C4-2B (cell line): ENCODE data around the gene PLXNA4.

ENCODE experiments used
- H3K27ac ChIP-seq: fragments of 450-650 bp; 2 replicates; pipeline ENCODE4 v1.5.1; 2017
- ZFX ChIP-seq: fragments of 450-650 bp; IDR thresholded peaks from 2 replicates; pipeline ENCODE4 v1.6.1; 2017
- TF ChIP-seq, protein P1 (sequence below): fragments of 450-650 bp; conservative IDR thresholded peaks from 2 replicates; pipeline ENCODE4 v1.5.1; 2017; ENCODE audit warnings: mild to moderate bottlenecking

The PLXNA4 gene

DNA sequence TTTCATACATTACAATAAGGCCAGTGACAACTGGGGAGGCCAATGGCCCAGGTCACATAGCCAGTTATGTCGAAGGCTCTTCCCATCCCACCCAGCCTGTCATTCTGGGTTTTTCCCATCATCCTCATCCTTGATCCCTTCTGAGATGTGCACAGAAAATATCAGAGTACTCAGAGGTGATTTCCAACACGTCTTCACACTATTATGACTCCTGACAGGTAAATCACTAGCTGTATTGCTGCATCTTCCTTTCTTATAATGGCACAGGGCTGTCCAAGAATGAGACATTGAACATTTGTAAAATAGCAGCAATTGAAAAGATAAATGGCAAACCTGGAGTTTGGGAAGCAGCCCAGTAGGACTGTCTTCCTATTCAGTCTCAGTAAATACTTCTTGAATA is 159.9 kb downstream of the PLXNA4 start:
- TF ChIP-seq, protein P1, sequence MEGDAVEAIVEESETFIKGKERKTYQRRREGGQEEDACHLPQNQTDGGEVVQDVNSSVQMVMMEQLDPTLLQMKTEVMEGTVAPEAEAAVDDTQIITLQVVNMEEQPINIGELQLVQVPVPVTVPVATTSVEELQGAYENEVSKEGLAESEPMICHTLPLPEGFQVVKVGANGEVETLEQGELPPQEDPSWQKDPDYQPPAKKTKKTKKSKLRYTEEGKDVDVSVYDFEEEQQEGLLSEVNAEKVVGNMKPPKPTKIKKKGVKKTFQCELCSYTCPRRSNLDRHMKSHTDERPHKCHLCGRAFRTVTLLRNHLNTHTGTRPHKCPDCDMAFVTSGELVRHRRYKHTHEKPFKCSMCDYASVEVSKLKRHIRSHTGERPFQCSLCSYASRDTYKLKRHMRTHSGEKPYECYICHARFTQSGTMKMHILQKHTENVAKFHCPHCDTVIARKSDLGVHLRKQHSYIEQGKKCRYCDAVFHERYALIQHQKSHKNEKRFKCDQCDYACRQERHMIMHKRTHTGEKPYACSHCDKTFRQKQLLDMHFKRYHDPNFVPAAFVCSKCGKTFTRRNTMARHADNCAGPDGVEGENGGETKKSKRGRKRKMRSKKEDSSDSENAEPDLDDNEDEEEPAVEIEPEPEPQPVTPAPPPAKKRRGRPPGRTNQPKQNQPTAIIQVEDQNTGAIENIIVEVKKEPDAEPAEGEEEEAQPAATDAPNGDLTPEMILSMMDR, result no peak
- TF ChIP-seq ZFX, result no peak
- no peak overlapping the region for H3K27ac ChIP-seq

DNA sequence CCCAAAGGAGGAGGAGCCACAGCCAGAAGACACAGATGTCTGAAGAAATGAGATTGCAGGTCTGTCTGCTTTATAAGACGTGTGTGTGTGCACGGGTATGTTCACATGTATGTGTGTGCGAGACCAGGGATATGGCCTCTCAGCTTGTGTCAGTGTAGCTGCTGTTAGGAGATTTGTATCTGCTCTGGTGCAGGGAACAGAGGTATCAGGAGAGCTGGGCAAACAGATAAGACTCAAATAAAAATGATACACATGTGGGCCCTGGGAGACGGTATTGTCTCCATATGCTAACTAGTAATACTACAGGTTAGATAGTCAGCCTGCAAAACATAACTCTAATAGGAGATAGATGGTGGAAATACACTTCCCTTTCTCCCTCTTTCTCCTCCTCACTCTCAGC is 161.0 kb downstream of the PLXNA4 start:
- TF ChIP-seq, protein P1, result no peak
- no peak for TF ChIP-seq ZFX

DNA sequence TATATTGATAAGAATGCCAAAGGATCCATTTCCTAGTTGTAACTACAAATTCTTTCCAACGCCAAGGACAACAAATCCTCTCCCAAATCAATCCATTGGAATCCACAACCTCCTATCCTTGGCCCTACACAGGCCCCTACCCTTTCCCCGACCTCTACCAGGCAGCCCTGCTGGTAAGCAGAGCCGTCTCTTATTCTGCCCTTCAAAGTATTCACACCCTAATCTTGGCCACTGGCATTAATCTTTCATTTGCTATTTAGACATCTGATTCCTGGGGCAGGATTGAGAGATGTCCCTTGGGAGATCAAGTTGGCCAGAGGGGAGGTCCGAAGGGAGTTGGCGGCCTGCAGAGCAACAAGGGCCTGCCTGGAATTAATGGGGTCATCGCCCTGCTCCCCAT is 161.4 kb downstream of the PLXNA4 start:
- TF ChIP-seq, protein P1, result no peak
- no peak for TF ChIP-seq ZFX

More for the DNA sequence above, 161.0 kb downstream of the PLXNA4 start:
- H3K27ac ChIP-seq, result no peak overlapping the region

DNA sequence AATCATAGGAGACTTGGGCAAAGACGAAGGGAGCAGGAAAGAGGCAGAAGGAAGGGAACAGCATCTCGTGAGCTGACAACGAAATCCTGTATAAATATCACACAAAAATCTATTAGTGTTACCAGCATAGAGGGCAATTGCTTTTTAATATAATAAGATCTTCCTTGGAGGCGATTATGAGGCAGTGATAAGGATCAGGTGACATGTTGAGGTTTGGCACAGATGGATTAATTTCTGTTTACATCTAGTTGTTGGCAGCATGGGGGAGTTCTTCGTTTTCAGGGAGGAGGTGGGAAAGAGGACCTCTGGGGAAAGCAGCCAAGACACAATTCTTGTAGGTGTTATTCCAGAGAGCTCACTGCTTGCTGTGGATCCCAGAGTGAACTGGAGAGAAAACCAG is 163.8 kb downstream of the PLXNA4 start:
- TF ChIP-seq ZFX, result no peak
- TF ChIP-seq, protein P1, result no peak
- no peak overlapping the region; the same call in none of the 2 replicates for H3K27ac ChIP-seq

More for the DNA sequence above, 161.4 kb downstream of the PLXNA4 start:
- no peak overlapping the region; the same call in 1 of the 2 replicates for H3K27ac ChIP-seq

DNA sequence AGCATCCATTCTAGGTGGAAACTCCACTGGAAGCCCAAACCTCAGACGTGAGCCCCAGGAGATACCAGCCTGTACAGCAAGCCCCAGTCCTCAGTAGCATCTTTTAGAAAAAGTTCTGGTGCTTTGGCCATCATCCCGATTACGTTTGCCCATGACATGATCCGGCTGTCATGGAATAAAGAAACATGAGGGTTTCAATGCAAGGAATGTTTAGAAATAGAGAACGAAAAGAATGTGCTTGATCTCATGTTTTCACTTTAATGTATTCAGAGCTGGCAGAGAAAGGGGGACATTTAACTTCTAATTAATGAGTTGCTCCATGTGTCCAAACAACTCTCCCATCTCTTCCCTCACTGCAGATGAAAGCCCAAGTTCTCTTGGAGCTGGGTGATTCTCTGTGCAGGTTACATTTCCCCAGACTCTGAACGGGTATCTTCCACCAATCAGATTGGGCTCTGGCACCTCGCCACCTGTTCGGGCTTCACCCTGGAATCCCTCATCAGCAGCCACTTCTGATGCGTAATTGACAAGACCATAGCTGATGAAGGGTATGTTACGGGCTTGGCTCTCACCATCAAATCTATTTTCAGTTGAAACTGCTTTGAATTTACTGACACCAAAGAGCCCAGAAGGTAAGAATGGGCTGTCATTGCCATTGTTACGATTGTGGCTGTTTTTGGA is 165.3 kb downstream of the PLXNA4 start:
- peak overlapping the region; percentile 16; the same call in 1 of the 2 replicates for H3K27ac ChIP-seq
- TF ChIP-seq, protein P1, result no peak
- TF ChIP-seq ZFX, result no peak

DNA sequence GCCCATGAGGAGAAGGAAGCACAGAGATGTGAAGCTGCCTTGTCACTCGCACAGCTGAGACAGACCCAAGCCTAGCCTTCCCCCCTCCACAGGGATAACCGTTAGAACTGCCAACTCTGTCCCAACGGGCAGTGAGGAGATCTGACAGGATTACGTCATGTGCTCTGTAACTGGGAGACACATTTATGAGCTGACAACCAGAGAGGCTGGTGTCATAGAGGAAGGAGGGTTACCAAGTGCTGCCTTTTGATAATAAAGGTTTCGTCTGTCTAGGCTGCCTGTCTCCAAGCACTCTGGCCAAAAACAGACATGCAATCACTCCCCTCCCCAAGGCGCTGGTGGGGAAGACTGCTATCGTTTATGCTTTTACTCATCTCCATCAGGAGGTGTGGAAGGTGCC is 165.9 kb downstream of the PLXNA4 start:
- no peak overlapping the region for H3K27ac ChIP-seq
- TF ChIP-seq ZFX, result no peak
- TF ChIP-seq, protein P1, result no peak

DNA sequence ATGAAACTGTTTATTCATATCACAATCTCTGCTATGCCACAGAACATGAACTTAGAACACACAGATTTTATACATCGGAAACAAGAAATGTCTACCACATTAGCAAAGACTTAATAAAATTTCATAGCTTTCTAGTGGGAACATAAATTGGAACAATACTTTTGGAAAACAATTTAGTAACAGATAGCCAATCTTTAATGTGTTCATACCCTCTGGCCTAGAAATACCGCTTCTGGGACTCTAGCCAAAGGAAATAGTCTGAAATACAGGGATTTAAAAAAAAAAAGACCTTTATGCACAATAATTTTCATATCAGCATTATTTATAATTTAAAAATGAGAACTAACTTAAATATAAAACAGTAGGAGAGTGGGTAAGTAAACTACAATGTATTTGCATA is 168.5 kb downstream of the PLXNA4 start:
- H3K27ac ChIP-seq, result no peak overlapping the region
- TF ChIP-seq, protein P1, result no peak
- TF ChIP-seq ZFX, result no peak
